A549 (cell line): ENCODE measurements around the gene MMP24. TPM values are rescaled to one million over a fixed set of nuclear protein-coding genes. Genes with fewer than 3 reads are reported as not detected.

Experiments used
- ATAC-seq, 2 experiments: fragments of 200-7000 bp in 1 of 2; fragments of >200 bp in 1 of 2; cut with Nextera tagmentation in 1 of 2; cut with Tn5 transposase in 1 of 2; 3 replicates each; pipeline versions ENCODE4 v1.8.0 to v1.9.1; 2018 to 2020; ENCODE audit warnings: mild to moderate bottlenecking in 1 of 2, moderate library complexity in 1 of 2
- CTCF ChIA-PET: fragments of 300-600 bp; sonication (Branson Sonifier 250); formaldehyde crosslinking; extraction: SDS; loops from one replicate; lab custom pipeline; 2021; ENCODE audit warnings: antibody characterized with exemption, inconsistent platforms; lab: Yijun Ruan, JAX
- POLR2A ChIA-PET: fragments of 350-600 bp; formaldehyde crosslinking; extraction: SDS; loops from one replicate; lab custom pipeline; 2021; ENCODE audit warnings: antibody characterized with exemption, inconsistent platforms; lab: Yijun Ruan, JAX
- DNase-seq, 2 experiments: peaks; one replicate each; pipeline versions ENCODE4 v3.0.0 to v3.0.0-alpha.2; 2011 to 2016; ENCODE audit warnings: low read depth in 1 of 2, low spot score in 1 of 2
- FAIRE-seq: peaks from 2 replicates; lab custom pipeline; 2011; peaks lifted over from hg19 to GRCh38; lab: Jason Lieb, UNC
- H3K27ac ChIP-seq, 2 experiments: fragments of >200 bp; sonication (Bioruptor Twin); formaldehyde crosslinking; 3 replicates each; pipeline ENCODE4 v1.5.1; 2016 to 2017
- H3K4me1 ChIP-seq: fragments of >200 bp; sonication (Bioruptor Twin); formaldehyde crosslinking; 3 replicates; pipeline ENCODE4 v1.6.1; 2016
- H3K4me2 ChIP-seq: fragments of >200 bp; sonication (Bioruptor Twin); formaldehyde crosslinking; 3 replicates; pipeline ENCODE4 v1.6.1; 2016
- H3K4me3 ChIP-seq: fragments of >200 bp; sonication (Bioruptor Twin); formaldehyde crosslinking; 3 replicates; pipeline ENCODE4 v1.5.1; 2016
- H3K9me3 ChIP-seq: fragments of >200 bp; sonication (Bioruptor Twin); formaldehyde crosslinking; 3 replicates; pipeline ENCODE4 v1.6.1; 2016
- BCL3 ChIP-seq: fragments of >200 bp; sonication (Bioruptor Twin); formaldehyde crosslinking; IDR thresholded peaks from 3 replicates; pipeline ENCODE4 v1.6.1; 2016
- BHLHE40 ChIP-seq: IDR thresholded peaks from 2 replicates; pipeline ENCODE4 v1.6.1; 2012; ENCODE audit warnings: low read depth, low read length, inconsistent platforms
- CBX8 ChIP-seq: fragments of 200-600 bp; sonication (generic); IDR thresholded peaks from 2 replicates; pipeline ENCODE4 v1.6.1; 2016
- CEBPB ChIP-seq, 2 experiments: fragments of >200 bp in 1 of 2; sonication (Bioruptor Twin) in 1 of 2; formaldehyde crosslinking in 1 of 2; IDR thresholded peaks; 2 replicates each; pipeline ENCODE4 v1.6.1; 2012 to 2016
- CHD4 ChIP-seq: fragments of 200-600 bp; sonication (generic); IDR thresholded peaks from 2 replicates; pipeline ENCODE4 v1.6.1; 2016; ENCODE audit warnings: antibody characterized with exemption, mild to moderate bottlenecking, borderline replicate concordance
- ELK1 ChIP-seq: fragments of 150-350 bp; IDR thresholded peaks from 2 replicates; pipeline ENCODE4 v1.6.1; 2014; ENCODE audit warnings: low read depth, mild to moderate bottlenecking, low read length
- ESRRA ChIP-seq: fragments of 150-350 bp; IDR thresholded peaks from 2 replicates; pipeline ENCODE4 v1.6.1; 2014; ENCODE audit warnings: mild to moderate bottlenecking, low read length, borderline replicate concordance
- FOSB ChIP-seq: fragments of 250-450 bp; sonication (Bioruptor Pico); IDR thresholded peaks from 2 replicates; pipeline ENCODE4 v1.5.0; 2020; ENCODE audit warnings: mild to moderate bottlenecking, moderate library complexity
- FOSL2 ChIP-seq, 2 experiments: fragments of 450-650 bp in 1 of 2; fragments of >200 bp in 1 of 2; sonication (Bioruptor Twin) in 1 of 2; formaldehyde crosslinking; IDR thresholded peaks; 2 replicates each; pipeline versions ENCODE4 v1.5.0 to v1.6.1; 2016 to 2020; ENCODE audit warnings: mild to moderate bottlenecking in 1 of 2, moderate library complexity in 1 of 2
- GATA3 ChIP-seq: IDR thresholded peaks from 2 replicates; pipeline ENCODE4 v1.6.1; 2012; ENCODE audit warnings: borderline replicate concordance
- HEYL ChIP-seq: fragments of 250-450 bp; sonication (Bioruptor Pico); IDR thresholded peaks from 2 replicates; pipeline ENCODE4 v1.8.0; 2021; ENCODE audit warnings: mild to moderate bottlenecking, moderate library complexity
- HOXA7 ChIP-seq: fragments of 250-450 bp; sonication (Bioruptor Pico); IDR thresholded peaks from 2 replicates; pipeline ENCODE4 v1.5.0; 2020; ENCODE audit warnings: mild to moderate bottlenecking, moderate library complexity
- HOXB13 ChIP-seq: fragments of 250-450 bp; sonication (Bioruptor Pico); IDR thresholded peaks from 2 replicates; pipeline ENCODE4 v1.5.0; 2020; ENCODE audit warnings: low read depth, mild to moderate bottlenecking, moderate library complexity
- JUN ChIP-seq, 2 experiments: fragments of >200 bp; sonication (Bioruptor Twin); formaldehyde crosslinking; IDR thresholded peaks; 2 replicates in 1 of 2; 3 replicates in 1 of 2; pipeline ENCODE4 v1.6.1; 2016 to 2017
- JUNB ChIP-seq: fragments of >200 bp; sonication (Bioruptor Twin); formaldehyde crosslinking; IDR thresholded peaks from 2 replicates; pipeline ENCODE4 v1.6.1; 2016
- KDM1A ChIP-seq: fragments of 200-600 bp; sonication (generic); IDR thresholded peaks from 2 replicates; pipeline ENCODE4 v1.6.1; 2016; ENCODE audit warnings: low read depth, mild to moderate bottlenecking
- MAFK ChIP-seq: fragments of 450-650 bp; IDR thresholded peaks from 2 replicates; pipeline ENCODE4 v1.6.1; 2014; ENCODE audit not compliant: partially characterized antibody
- MAX ChIP-seq: IDR thresholded peaks from 2 replicates; pipeline ENCODE4 v1.6.1; 2012
- MAZ ChIP-seq: fragments of 150-350 bp; IDR thresholded peaks from 2 replicates; pipeline ENCODE4 v1.6.1; 2014; ENCODE audit warnings: antibody characterized with exemption, low read depth, low read length, borderline replicate concordance
- MYC ChIP-seq: IDR thresholded peaks from 2 replicates; pipeline ENCODE4 v1.6.1; 2012; ENCODE audit warnings: mild to moderate bottlenecking, inconsistent platforms, low read length, improper control_type of control experiment, borderline replicate concordance
- NPAS2 ChIP-seq: fragments of 250-450 bp; sonication (Bioruptor Pico); IDR thresholded peaks from 2 replicates; pipeline ENCODE4 v1.8.0; 2022; ENCODE audit warnings: mild to moderate bottlenecking, moderate library complexity, borderline replicate concordance
- PBX3 ChIP-seq: IDR thresholded peaks from 2 replicates; pipeline ENCODE4 v1.6.1; 2012
- PHF8 ChIP-seq: fragments of 200-600 bp; sonication (generic); IDR thresholded peaks from 2 replicates; pipeline ENCODE4 v1.6.1; 2016; ENCODE audit warnings: low read depth, mild to moderate bottlenecking, antibody characterized with exemption, moderate library complexity, borderline replicate concordance
- POLR2A ChIP-seq: IDR thresholded peaks from 2 replicates; pipeline ENCODE4 v1.6.1; 2012; ENCODE audit warnings: mild to moderate bottlenecking, low read length
- POLR2AphosphoS2 ChIP-seq: conservative IDR thresholded peaks from 2 replicates; pipeline ENCODE4 v1.6.1; 2012; ENCODE audit warnings: low read length, improper control_type of control experiment, inconsistent platforms
- RAD21 ChIP-seq, 2 experiments: fragments of >200 bp in 1 of 2; sonication (Bioruptor Twin) in 1 of 2; formaldehyde crosslinking in 1 of 2; IDR thresholded peaks in 1 of 2; conservative IDR thresholded peaks in 1 of 2; 2 replicates in 1 of 2; 3 replicates in 1 of 2; pipeline ENCODE4 v1.6.1; 2012 to 2018; ENCODE audit warnings: inconsistent platforms in 1 of 2
- RARB ChIP-seq: fragments of 250-450 bp; sonication (Bioruptor Pico); IDR thresholded peaks from 2 replicates; pipeline ENCODE4 v1.8.0; 2021; ENCODE audit warnings: mild to moderate bottlenecking, moderate library complexity
- RFX5 ChIP-seq: fragments of 450-650 bp; IDR thresholded peaks from 2 replicates; pipeline ENCODE4 v1.7.1; 2014; ENCODE audit warnings: antibody characterized with exemption, mild to moderate bottlenecking, moderate library complexity
- SMC3 ChIP-seq: fragments of >200 bp; sonication (Bioruptor Twin); formaldehyde crosslinking; IDR thresholded peaks from 3 replicates; pipeline ENCODE4 v1.6.1; 2018; ENCODE audit warnings: inconsistent platforms
- TP53 ChIP-seq: fragments of 250-450 bp; sonication (Bioruptor Pico); IDR thresholded peaks from 2 replicates; pipeline ENCODE4 v1.5.0; 2021; ENCODE audit warnings: mild to moderate bottlenecking, moderate library complexity
- WGBS: methylation state at CpG from one replicate; pipeline ENCODE4 v1.1.6; 2017; ENCODE audit errors: missing lambda C conversion rate; 5-methylcytosine and 5-hydroxymethylcytosine counted together
- polyA plus RNA-seq, 4 experiments: library from polyadenylated mRNA; depleted of rRNA in 3 of 4; stranded (reverse); fragments of >200 nt; fragmentation: RNase III in 1 of 4; extraction: RNeasy Plus Mini Kit Qiagen cat#74134 plus additional on column Dnase treatment in 1 of 4; gene quantifications; 2 replicates in 3 of 4; 3 replicates in 1 of 4; pipeline ENCODE4 v1.2.3, GENCODE V29; 2011 to 2017
- TF ChIP-seq, protein P1 (sequence below): fragments of 450-650 bp; IDR thresholded peaks from 2 replicates; pipeline ENCODE4 v1.6.1; 2014; ENCODE audit warnings: antibody characterized with exemption
- TF ChIP-seq, protein P2 (sequence below): fragments of >200 bp; sonication (Bioruptor Twin); formaldehyde crosslinking; IDR thresholded peaks from 2 replicates; pipeline ENCODE4 v1.6.1; 2016
- TF ChIP-seq, protein P3 (sequence below): IDR thresholded peaks from 2 replicates; pipeline ENCODE4 v1.6.1; 2012; ENCODE audit warnings: low read depth, borderline replicate concordance

The MMP24 gene
- polyA plus RNA-seq, 2 of the 4 experiments (the other 2 are of a cell fraction), result 21.3 to 33.3 TPM

DNA sequence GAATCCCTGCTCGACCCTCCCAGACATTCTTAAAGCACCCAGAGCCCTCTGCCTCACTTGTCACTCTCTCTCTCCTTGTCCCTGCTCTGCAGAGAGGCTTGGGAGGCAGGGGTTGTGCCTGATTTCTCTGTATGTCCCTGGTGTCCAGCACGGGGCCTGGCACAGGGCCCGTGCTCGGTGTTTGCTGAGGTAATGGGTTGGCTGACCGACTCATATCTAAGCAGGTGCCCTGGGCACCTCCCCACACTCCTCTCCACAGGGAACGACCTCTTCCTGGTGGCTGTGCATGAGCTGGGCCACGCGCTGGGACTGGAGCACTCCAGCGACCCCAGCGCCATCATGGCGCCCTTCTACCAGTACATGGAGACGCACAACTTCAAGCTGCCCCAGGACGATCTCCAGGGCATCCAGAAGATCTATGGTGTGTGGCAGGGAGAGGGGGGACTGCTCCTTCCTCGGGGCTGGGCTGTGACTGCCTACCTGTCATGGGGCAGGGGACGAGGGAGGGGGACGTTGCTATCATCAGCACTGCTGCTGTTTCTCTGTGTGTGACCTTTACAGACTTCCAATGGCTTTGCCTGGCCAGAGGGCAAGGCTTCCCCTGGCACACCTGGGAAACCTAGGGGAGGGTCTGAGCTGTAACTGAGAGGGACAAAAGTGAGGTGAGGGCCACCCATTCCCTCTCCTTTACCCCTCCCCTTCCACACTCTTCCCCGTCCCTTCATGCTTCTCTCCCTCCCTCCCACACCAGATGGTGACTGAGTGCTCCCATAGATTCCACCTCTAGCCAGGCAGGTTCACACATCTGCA, 37.2 kb downstream of the MMP24 start:
- H3K4me3 ChIP-seq, result peak overlapping the region; percentile 55
- H3K4me1 ChIP-seq, result peaks cover 86% of the 10 kb centered on the region
- H3K27ac ChIP-seq, result peak overlapping the region; percentile 97 to 100
- 0% methylated on average over 15 of the region's 17 CpGs for WGBS
- DNase-seq, result peak; percentile 60 to 89
- ATAC-seq, result peak; percentile 66 to 82
- CTCF ChIA-PET, result interaction anchor here (0.6 to 15.8 kb wide), 34 partner anchors 9 to 431 kb away, joined by 3 to 333 read pairs (median 4); partner anchors contain the start of genes EDEM2, MMP24, MMP24OS and TRPC4AP
- TF ChIP-seq ELK1, result no peak
- TF ChIP-seq HOXB13 (CRISPR knock-in tag), result no peak
- TF ChIP-seq MYC, result no peak
- peak; percentile 24; the same call in 1 of the 2 replicates for TF ChIP-seq NPAS2 (CRISPR knock-in tag)
- peak; percentile 49 for TF ChIP-seq POLR2A
- no peak; the same call in 1 of the 2 replicates for TF ChIP-seq PBX3
- no peak for TF ChIP-seq CBX8
- TF ChIP-seq POLR2AphosphoS2, result no peak
- no peak for TF ChIP-seq RARB (CRISPR knock-in tag)
- TF ChIP-seq MAX, result peak; percentile 89
- no peak for TF ChIP-seq CEBPB (IDR thresholded peaks at IDR 0.05)
- no peak; a peak in 1 of 5 replicates for TF ChIP-seq RAD21 (conservative IDR thresholded peaks at IDR 0.05 in 1 of 2, IDR thresholded peaks at IDR 0.05 in 1 of 2)
- no peak; the same call in 1 of the 2 replicates for TF ChIP-seq TP53 (CRISPR knock-in tag)
- no peak for TF ChIP-seq GATA3
- no peak for TF ChIP-seq BHLHE40
- no peak for TF ChIP-seq MAZ
- no peak for TF ChIP-seq PHF8
- TF ChIP-seq MAFK, result no peak
- 0 out of 3 replicates have a peak, but pooled peaks have one; percentile 11 for TF ChIP-seq BCL3
- TF ChIP-seq JUN (IDR thresholded peaks at IDR 0.05), result no peak; a peak in 2 of 5 replicates
- TF ChIP-seq FOSB (CRISPR knock-in tag), result no peak
- TF ChIP-seq JUNB, result no peak
- TF ChIP-seq, protein P1, sequence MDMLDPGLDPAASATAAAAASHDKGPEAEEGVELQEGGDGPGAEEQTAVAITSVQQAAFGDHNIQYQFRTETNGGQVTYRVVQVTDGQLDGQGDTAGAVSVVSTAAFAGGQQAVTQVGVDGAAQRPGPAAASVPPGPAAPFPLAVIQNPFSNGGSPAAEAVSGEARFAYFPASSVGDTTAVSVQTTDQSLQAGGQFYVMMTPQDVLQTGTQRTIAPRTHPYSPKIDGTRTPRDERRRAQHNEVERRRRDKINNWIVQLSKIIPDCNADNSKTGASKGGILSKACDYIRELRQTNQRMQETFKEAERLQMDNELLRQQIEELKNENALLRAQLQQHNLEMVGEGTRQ, result no peak
- TF ChIP-seq, protein P2, sequence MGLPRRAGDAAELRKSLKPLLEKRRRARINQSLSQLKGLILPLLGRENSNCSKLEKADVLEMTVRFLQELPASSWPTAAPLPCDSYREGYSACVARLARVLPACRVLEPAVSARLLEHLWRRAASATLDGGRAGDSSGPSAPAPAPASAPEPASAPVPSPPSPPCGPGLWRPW, result no peak
- no peak for TF ChIP-seq HOXA7 (CRISPR knock-in tag)
- TF ChIP-seq RFX5, result no peak
- TF ChIP-seq HEYL (CRISPR knock-in tag), result no peak
- TF ChIP-seq KDM1A, result no peak
- no peak for TF ChIP-seq ESRRA
- no peak for TF ChIP-seq FOSL2 (IDR thresholded peaks at IDR 0.05)
- 0 out of 2 replicates have a peak, but pooled peaks have one; percentile 1 for TF ChIP-seq FOSL2 (CRISPR knock-in tag; IDR thresholded peaks at IDR 0.05)
- no peak for TF ChIP-seq CHD4
- no peak for TF ChIP-seq SMC3
- TF ChIP-seq, protein P3, sequence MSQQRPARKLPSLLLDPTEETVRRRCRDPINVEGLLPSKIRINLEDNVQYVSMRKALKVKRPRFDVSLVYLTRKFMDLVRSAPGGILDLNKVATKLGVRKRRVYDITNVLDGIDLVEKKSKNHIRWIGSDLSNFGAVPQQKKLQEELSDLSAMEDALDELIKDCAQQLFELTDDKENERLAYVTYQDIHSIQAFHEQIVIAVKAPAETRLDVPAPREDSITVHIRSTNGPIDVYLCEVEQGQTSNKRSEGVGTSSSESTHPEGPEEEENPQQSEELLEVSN, result peak; percentile 37; the same call in 1 of the 2 replicates
- no peak for FAIRE-seq
- peak overlapping the region; percentile 98 for H3K4me2 ChIP-seq
- no peaks in the 10 kb centered on the region for H3K9me3 ChIP-seq
- POLR2A ChIA-PET, result interaction anchor here (0.6 to 2.9 kb wide), 17 partner anchors 10 to 405 kb away, joined by 3 to 17 read pairs (median 5); partner anchors contain the start of genes EDEM2, EIF6 and MMP24OS
